Stimulated activated CD4-positive, alpha-beta T cell treated with anti-CD3 and anti-CD28 coated beads, Interleukin-12 subunit alpha, Interleukin-12 subunit beta, amount 100 ng/mL, for 24 hours (primary cell): ENCODE data around the gene ARHGEF6.

Experiments
- DNase-seq, 2 experiments: peaks; one replicate each; pipeline ENCODE4 v3.0.0-alpha.2; 2020; ENCODE audit warnings: low read depth in 2 of 2

Gene ARHGEF6

DNA sequence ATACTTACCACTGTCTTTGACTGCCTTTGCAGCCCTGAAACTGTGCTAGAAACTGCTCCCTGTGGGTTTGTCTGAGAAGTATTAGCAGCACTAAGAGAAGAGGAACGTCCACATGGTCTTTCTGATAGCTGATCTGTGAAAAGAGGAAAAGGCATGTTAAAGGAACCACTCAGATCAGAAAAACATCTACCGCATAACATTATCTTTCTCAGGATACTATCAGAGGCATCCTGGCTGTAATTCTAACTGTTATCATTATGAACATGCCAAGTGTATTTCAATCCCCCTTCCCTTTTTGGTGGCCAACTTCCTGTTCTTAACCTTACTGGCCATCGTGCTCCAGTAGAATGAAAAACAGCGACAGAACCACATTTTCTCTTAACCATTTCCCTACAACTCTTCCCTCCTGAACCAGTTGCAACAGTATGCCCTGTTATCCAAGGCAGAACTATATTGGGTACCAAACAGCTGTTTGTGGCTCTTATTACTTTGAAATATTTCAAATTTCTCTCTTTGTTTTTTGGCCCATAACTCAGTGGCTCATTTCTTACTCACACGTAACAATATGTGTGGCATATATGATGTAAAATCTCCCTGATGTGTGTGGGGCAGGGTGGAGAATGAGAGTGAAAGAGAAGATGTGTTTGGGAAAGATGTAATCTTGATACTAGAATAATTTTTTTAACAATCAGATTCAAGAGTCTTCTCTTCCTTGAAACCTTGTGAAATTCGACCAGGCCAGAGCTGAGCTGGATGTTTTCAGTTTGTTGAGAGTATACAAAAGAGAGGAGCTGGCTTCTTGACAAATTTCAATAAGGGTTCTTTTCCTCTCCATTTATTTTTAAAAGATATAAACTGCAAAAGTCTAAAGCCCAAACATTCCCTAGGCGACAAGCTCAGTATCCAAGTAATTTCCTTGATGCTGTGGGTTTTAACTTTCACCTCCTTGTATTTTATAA lies 35.2 kb downstream of the ARHGEF6 start:
- no peak for DNase-seq

DNA sequence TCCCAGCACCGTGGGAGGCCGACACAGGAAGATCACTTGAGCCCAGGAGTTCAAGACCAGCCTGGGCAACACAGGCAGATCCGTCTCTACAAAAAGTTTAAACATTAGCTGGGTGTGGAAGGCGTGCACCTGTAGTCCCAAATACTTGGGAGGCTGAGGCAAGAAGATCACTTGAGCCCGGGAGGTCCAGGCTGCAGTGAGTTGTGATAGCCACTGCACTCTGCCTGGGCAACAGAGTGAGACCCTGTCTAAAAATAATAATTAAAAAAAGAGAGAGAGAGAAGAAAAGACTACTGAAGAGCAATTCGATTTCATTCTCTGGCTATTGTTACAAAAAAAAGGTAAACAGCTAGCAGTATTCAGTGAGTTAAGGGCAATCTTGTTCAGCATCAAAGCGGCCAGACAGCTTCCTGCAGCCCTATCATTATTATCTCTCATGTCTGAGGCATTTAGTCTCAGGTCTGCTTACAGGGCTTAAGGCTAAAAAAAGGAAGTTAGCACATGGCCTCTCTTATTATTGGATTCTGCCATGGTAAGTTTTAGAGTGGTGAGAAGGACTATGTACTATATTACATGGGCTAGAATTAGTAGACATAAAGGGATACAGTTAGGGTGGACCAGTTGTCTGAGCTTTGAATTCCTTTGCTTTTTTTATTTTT lies 37.9 kb downstream of the ARHGEF6 start:
- DNase-seq: no peak

DNA sequence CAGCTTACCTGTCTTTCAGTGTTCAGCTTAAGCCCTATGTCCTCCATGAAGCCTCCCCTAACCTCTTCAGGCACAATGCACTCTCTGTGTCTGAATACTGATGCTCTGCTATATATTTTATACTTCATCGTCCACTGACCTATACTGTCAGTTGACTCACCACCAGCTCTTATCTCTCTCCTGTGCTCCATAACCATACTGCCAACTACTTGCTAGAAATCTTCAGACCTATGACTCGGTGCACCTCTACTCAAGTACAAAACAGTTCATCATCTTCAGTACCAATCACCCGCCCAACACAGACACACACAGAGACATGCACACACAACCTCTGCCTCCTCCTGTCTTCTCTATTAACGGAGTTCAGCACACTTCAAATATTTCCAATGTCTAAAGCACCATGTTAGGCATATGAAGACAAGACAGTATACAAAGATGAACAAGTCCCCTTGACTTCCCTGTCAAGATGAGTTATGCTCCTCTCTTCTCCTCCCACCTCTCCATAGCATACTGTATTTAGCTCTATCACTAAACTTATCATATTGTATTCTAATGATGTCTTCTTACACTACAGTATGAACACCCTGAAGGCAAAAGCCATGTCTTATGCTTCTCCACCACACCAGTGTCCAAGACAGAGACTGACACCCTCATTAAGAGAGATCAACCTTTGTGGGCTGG lies 42.5 kb downstream of the ARHGEF6 start:
- DNase-seq: no peak

DNA sequence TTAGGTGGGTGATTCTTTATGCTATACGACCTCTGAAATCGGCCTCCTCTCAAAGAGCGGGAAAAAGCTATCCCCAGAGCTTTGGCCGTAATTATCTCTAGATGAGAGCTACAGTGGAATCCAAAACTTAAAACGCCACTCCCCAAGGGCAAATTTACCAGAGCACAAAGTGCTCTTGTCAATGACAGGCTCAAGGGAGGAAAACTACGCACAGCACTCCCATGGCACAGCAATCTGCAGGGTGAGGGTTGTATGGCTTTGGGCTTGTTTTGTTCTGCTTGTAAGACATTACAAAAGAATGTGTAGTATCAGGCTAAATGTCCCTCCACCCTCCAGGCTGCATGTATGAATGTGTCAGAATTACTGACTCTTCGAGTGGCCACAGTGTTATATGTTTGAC lies 44.0 kb downstream of the ARHGEF6 start:
- DNase-seq: no peak

DNA sequence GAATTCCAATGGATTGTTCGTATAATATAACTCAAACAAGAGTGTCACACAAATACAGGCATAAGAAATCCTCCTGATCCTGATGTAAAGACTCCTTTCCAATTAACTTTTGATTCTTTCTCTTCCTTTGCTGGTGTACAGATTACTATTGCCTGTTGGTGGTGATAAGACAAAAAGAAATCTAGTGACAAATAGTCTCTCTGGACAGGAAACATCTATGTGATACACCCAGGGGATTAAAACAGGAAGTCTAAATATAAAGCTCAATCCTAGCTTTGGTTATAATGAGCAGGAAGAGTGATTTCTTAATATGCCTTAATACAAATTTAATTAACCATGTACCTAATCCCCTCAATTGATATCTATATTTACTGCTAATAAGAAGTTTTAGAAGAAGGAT lies 45.1 kb downstream of the ARHGEF6 start:
- DNase-seq: no peak

DNA sequence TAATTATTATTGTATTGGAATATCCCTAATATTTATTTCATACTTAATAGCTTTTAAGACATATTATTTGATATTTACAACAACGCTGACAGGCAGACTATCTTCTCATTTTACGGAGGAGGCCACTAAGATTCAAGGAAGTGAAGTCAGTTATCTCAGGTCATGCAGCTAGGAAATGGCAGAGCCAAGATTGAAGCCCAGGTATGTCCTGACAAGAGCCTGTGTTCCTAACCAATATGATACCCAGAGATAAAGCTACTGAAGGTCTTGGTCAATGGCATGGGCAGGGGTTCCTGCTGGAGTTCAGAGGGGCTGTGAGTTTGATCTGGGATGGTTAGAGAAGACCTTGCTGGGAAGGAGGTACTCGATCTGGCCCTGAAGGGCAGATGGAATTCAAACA lies 47.1 kb downstream of the ARHGEF6 start:
- no peak for DNase-seq

DNA sequence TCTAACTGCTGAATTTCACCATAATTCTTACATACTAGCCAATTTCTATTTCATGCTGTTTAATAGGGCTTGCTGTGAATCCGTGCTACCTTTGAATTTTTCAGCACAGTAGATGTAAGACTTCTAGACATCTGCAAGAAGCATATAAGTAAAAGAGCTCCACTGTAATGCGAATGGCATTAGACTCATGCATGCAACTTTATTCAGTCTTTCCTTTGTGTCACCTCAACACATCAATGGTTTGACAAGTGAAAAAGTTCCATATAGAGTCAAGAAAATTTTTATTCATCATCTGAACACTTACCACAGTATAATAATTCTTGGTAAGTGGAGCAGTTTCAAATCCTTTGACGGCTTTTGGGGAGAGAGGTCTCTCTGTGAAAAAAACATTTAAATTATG lies 48.9 kb downstream of the ARHGEF6 start:
- no peak for DNase-seq

DNA sequence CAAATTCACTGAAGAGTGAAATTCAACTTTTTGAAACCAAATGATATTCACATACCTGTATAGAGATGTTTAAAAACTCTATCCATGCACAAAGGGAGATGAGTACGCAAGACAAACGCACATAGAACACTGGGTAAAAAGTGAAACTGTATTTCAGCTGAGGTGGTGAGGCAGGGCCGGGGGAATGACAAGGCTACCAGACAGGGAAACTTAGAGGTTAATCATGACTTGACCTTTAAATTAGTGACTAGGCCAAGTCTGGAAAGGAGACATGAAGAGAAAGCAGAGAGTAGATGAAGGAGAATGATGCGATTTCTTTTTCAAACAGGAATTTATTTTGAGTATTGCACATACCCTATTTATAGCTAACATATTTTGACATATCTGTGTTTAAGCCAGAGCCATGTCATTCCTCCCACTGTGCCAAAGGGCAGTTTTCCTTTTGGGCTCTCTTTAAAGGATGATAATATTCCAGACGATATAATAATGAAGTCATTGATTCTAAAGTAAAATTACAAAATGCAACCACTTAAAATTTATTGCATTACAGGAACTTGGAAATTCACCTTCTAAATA lies 49.4 kb downstream of the ARHGEF6 start:
- no peak for DNase-seq

DNA sequence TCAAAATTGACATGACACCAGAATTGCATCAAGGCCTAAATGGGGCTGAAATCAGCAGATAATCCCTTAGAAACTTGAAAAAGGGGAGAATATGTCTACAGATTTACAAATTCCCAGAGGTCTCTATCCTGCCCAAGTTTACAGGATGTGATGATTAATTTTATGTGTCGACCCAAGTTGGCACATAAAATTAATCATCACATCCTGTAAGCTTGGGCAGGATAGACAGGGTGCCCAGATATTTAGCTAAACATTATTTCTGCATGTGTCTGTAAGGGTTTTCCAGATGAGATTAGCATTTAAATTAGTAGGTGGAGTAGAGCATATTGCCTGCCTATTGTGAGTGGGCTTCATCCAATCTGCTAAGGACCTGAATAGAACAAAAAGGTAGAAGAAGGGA lies 52.3 kb downstream of the ARHGEF6 start:
- no peak for DNase-seq

DNA sequence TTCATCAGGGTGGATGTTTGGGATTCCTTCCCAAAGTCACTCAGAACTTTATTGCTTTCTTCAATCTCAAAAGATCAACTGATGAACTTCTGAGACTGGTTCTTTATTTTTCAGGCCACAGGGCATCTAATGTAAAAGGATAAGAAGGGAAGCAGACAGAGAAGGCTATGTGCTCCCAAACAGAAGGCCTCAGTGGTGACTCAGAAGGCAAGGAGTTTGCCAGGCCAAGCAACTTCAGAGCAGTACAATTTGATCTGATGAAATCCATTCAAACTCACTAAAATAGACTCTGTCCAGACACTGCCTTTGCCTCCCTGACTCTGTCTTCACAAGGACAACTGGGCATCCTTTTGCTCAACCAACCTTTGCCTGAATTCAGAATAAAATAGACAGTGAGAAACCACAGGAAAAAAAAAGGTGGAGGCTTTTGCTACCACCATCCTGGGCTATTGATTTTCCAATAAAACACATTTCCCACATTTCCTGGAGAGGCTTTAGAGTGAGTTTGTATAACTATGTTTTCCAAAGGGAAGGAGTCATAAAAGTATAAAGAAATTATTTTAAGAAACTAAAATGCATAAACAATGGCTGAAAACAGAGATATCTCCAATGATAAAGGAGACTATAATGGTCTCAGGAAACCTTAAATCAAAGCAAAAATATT lies 55.2 kb downstream of the ARHGEF6 start:
- DNase-seq: no peak

DNA sequence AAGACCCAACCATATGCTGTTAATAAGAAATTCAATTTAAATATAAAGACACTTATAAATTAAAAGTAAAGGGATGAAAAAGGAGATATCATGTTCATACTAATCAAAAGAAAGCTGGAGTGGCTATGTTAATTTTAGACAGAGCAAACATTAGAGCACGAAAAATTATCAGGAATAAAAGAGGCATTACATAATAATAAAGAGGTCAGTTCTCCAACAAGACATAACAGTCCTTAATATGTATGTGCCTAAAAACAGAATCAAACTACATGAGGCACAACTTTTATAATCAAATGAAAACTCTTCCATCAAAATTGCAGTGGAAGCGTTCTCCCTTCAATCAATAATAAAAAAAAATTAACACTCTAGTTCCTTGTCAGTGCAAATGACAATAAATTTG lies 62.6 kb downstream of the ARHGEF6 start:
- no peak for DNase-seq

DNA sequence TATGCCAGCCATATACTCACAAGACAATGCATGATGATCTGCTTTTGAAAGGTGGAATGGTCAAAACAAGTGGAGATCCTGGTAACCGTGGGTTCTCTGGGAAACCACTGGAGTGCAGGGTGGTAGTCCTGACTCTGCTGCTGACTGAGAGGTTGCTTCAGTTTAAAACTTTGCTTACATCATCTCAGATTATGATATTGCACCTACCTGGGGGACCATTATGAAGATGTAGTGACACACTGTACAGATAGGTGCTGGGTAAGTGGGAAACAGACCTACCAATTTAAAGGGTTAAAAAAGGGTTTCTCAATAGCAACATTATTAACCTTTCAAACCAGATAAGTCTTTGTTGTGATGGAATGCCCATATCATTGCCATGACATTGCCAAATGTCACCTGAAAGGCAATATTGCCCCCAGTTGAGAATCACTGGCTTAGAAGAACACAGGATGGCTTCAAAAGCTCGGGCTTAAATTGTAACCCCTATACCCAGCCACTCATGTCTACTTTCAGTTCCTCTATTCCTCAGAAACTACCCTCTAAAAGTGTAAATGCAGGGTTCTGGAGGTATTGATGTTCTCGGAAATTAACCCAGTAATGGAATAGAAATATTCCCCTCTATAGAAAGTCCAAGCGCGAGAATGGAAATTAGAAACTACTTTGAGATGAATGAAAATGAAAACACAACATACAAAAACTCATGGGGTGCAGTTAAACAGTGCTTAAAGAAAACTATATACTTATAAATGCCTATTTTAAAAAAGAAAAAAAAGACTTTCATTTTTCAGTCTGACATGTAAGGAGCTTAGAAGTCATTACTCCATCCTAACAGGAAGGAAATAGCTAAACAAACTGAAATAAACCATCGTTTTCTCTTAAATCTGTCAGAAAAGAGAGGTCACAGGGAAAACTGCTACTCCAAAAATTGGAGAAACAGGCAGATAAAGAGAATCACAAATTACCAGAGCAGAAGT lies 65.8 kb downstream of the ARHGEF6 start:
- no peak for DNase-seq

DNA sequence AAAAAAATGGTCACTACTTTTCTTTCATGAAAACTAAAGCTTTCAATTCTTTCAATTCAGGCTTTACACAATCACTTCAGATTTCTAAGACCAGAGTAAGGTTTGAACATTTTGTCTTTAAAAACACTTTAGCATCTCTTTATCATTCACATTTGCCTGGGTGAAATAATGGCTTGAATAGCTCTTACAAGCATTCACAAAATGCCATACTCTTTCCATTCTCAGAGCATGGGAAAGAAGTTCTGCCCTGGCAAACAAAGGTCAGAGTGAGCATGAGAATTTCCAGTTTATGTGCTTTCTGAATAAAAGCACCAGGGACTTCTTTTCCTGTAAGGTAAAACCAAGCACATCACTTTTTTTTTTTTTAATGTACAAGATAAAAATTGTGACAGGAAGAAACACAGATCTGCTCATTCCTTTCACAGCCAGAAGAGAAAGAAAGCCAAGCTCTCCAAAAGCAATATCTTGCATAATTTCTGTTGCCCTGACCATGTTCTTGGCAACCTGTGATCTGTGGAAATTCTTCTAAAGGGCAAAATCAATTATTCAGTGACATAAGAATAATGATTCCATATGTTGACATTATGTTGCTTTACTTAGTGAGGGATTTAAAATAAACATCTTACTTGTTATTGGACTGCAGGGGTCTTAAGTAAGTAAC lies 68.0 kb downstream of the ARHGEF6 start:
- DNase-seq: no peak

DNA sequence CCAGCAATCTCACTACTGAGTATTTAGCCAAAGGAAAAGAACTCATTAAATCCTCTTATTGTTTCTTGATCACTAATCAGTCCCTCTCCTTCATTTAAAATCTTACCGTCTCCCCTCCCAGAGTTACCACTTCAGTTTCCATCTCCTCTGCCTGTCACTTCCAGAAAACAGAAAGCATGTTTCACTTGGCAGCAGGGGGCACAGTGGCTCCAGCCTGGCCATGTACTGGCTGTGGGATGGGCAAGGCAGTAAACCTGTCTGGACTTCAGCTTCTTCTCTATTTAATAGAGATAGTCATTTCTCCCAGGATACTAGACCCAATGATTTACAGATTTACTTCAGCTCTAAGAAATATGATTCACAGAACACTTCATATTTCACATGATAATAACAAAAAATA lies 69.6 kb downstream of the ARHGEF6 start:
- no peak for DNase-seq

DNA sequence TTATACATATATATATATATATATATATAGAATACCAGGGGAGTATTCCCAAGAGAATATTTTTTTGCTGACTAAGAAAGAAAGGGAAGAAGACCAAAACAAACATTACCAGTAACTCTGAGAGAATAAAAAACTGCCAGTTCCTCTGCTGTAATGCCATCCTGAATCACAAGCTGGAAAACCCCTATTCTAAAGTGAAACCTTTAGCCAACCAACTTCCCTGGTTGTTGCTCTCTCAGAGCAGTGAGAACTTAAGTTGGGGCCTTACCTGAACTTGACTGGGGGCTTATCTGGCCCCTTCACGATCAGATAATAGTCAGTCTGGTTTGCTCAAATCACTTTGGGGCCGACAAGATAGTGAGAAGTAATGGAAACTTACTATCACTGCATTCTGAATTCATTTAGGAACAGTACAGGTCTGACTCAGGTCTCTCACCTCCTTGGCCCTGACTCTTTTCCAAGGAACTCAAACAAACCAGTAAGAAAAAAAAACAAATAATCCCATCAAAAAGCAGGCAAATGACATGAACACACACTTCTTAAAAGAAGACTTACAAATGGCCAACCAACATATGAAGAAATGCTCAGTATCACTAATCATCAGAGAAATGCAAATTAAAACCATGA lies 70.3 kb downstream of the ARHGEF6 start:
- no peak for DNase-seq

DNA sequence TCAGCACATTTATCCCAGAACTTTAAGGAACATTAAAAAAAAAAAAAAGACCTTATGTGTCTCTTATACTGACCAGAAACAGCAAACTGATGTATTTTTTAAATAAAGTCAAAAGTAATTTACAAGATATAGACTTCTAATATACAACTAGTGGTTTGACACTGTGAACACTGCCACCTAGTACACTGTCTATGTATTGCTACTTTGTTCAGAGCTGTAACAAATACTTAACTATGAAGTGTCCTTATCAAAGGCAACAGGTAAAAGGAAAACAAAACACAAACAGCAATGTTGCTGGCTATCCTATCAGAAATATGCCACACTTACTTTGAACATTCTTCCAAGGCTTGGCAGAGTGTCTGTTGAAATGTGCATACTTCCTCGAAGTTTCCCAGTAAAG lies 72.4 kb downstream of the ARHGEF6 start:
- DNase-seq: no peak

DNA sequence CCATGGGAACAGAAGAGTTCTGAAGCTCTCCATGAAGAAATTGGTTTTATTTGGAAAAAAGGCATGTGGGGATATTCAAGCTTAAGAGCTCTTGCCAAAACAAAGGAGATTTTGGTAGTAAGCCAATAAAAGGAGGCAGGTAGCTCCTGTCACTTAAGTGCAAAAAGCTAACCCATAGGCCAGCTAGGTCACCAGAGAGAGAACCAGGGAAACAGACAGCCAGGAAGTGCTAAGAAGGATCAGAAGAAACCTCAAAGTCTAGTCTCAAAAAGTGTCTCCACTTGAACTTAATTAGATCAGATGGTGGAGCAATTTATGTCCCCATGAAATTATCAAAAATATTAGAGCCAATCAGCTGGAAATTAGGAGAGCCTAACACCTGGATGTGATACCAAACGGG lies 83.6 kb downstream of the ARHGEF6 start:
- DNase-seq: no peak

DNA sequence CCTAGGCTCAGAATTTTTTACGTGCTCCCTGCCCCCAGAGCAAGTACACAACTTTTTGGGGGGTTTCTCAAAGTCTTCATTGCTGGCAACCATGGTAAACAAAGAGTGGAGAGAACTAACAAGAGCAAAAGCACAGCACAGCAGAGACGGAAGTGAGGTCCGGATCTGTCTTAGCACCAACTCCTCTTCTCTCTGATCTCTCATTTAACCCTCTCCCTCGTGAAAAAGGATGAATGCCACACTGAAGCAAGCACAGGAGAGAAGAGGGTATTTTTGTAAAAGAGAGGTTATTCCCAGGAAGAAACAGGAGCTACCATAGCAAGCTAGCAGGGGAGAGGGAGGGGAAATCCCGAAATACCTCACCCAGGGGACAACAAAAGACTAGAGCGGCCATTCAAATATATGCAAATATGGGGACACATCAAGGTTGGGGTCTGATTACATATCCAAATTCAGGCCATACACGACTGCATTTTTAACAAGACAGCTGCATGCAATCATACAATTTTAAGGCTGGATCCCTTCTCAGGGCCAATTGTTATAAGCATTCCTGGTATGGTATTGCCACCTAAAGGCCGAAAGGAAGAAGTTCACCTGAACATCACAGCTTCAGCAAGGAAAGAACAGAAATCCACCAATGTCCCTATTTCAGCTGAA lies 86.2 kb downstream of the ARHGEF6 start:
- no peak for DNase-seq

DNA sequence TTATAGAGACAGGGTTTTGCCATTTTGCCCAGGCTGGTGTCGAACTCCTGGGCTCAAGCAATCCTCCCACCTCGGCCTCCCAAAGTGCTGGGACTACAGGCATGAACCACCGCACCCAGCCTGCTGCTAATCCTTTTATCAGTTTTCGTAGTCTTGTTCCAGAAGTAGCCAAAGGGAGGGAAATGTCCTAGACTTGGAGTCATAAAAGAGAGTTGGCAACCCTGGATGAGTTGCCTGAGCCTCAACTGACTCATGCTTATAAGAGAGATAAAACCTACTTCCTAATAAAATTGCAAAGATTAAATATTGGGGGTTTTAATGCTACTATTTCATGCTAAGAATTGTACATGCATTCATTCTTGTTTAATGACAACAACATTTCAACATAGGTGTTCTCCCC lies 88.5 kb downstream of the ARHGEF6 start:
- DNase-seq: no peak
